Ovary (tissue), 3 donors: ENCODE data around the gene PCDH1.

Experiments
- POLR2A ChIP-seq: fragments of 450-650 bp; IDR thresholded peaks from one replicate; pipeline ENCODE4 v1.6.1; 2017; ENCODE audit warnings: antibody characterized with exemption, mild to moderate bottlenecking, moderate library complexity
- TF ChIP-seq, protein P1 (sequence below), 3 donors: fragments of 450-650 bp in 2 of 3; fragments of 200-600 bp in 1 of 3; IDR thresholded peaks; one replicate each; pipeline versions ENCODE4 v1.5.1 to v1.8.0; 2016 to 2022; ENCODE audit warnings: antibody characterized with exemption in 3 of 3, mild to moderate bottlenecking in 1 of 3
- donor health status: DM: no; HTN: no; CAD: no.

DNA sequence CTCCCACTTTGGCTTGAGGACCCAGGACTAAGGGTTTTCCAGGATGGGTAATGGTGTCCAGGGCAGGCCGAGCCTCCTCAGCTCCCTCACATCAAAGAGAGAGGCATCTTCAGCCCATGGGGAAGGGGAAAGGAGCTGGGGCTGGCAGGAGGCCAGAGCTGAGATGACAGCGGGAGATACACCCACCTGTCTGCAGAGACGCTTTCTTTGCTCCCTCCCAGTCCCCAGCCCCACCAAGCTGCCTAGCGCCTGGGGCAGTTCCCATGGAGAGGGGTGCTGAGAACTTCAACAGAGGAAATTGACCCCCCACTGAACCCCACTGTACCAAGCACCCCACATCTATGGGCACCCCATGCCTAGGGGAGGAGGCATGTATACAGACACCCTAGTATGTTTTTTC, 10.6 kb downstream of the PCDH1 start:
- TF ChIP-seq, protein P1, sequence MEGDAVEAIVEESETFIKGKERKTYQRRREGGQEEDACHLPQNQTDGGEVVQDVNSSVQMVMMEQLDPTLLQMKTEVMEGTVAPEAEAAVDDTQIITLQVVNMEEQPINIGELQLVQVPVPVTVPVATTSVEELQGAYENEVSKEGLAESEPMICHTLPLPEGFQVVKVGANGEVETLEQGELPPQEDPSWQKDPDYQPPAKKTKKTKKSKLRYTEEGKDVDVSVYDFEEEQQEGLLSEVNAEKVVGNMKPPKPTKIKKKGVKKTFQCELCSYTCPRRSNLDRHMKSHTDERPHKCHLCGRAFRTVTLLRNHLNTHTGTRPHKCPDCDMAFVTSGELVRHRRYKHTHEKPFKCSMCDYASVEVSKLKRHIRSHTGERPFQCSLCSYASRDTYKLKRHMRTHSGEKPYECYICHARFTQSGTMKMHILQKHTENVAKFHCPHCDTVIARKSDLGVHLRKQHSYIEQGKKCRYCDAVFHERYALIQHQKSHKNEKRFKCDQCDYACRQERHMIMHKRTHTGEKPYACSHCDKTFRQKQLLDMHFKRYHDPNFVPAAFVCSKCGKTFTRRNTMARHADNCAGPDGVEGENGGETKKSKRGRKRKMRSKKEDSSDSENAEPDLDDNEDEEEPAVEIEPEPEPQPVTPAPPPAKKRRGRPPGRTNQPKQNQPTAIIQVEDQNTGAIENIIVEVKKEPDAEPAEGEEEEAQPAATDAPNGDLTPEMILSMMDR (IDR thresholded peaks at IDR 0.05), result no peak
- no peak for TF ChIP-seq POLR2A
